ENCODE data around the gene GANAB.
"Not testable (repeated sequence)": the region's sequence is repeated elsewhere in the genome, so short reads cannot be mapped to it uniquely, and the experiment has no call there.

GANAB gene

DNA sequence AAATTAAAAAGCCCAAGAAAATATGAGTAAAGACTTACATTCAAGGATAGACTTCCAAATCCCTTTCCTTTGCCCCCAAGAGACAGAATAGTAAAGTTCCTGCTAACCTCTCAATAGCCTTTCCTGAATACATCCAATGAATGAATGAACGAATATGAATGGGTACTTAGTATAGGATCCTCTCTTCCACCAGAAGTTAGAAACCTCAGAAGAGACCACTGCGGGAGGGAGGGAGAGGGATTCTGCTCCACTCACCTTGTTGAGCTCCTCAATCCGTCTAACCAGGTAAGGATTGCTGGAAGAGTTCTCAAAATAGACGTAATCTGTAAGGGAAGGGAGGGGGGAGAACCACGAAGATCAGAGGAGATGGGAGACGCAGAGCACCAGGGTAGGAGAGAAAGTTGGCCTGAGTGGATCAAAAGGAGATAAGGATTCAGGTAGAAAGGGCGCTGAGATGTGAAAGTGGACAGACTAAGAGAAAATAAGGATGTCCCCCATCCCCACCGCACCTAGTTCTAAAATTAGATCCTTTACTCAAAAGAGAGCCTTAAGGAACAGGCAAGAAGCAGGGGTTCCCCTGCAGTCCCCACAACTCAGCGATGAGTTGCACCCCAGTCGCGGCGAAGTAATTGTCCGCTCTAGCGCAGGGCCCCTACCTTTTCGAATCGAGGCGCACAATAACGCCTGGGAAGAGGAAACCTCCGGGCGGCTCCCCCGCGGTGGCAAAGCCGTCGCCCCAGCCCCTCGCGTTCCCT lies 45.9 kb downstream of the GANAB start:
- no peak for DNase-seq

DNA sequence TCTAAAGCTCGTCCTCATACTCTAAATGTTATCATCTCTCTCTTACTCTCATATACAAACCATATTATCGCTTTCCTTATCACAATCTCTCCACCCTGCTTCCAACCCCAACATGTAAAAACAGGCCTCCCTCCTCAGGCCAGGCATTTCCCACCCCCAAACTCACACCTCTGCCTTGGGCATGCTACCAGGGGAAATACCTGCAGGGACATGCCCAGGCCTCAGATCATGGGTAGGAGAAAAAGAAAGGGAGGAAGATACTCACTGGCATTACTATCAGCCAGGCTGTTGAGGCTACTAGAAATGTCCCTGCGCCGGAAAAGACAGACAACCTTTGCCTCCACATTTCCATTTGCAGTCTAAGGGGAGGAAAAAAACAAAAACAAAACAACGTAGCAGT lies 46.5 kb downstream of the GANAB start:
- DNase-seq: no peak

DNA sequence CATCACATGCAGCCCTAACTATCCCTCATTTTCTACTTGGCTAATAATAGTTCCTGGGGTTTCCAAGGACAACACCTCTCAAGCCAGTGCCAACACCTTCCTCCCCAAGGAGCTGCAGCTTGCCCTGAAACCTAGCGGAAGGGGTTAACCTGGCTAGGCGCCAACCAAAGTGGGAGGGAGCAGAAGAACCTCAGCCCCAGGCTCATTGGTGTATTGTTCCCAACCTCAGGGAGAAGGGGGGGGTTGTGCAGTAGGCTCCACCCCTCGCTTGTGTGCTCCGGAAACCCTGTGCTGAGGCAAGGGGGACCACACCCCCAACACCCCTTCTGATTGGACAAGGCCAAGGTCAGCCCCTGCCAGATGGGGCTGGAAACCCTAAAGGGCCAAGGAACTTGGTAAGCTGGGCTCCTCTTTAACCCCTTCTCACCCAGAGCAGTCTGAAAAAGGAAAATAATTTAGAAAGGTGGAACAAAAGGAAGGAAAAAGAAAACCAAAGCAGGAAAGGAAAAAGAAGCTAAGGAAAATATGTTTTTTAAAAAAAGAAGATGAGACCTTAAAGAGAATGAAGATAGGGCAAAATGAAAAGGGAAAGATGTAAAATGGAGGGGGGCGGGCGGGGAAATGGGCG lies 47.2 kb downstream of the GANAB start:
- peak; percentile 91 for DNase-seq

- no peak for DNase-seq
Measured at GRCh38 chr11:62595124-62595523, 51.3 kb downstream of the GANAB start.

DNA sequence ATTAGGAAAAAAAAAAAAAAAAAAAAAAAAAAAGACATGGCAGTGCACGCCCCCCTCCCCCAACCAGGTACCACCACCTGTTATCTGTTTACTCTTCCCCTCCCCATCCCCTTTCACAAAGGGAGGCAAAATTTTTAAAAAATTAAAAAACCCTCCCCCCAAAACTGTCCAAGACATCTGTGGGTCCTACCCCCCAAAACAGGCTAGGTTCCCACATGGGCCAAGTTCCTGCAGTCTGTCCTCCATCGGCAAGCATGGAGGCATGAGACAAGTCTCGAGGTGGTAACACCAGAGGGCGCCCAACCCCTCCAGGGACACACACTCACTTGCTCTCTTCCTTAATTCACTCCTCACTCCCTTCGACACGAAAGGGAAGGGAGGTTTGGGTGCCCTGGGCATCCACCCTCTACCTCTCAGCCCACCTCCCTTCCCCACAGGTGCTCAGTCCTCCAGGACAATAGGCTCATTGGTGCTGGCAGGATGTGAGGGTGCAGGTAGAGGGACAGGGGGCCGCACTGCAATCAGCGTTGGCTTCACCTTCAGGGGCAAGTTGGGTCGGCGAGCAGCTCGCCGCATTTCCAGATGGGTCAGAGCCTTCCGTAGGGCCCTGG lies 52.9 kb downstream of the GANAB start:
- DNase-seq: peak; percentile 50

DNA sequence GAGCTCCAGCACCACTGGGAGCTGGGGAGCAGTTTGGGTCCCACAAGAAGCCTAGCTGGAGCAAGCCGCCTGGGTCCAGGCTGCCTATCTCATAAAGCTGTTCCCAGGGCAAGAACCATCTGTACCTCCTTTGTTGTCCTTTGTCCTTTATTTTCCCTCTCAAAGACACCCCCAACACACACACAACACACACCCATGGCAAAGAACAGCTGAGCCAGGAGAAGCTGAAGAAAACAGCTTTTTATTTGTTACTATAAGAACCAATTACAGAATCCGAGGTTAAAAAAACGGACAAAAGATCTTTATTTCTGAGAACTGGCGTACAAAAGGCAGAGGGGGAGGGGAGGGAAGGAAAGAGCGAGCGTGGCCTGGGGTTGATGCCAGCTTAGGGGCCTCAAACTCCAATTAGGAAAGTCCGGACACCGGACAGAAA lies 53.4 kb downstream of the GANAB start:
- DNase-seq: no peak

GRCh38 chr11:62592146-62592815 lies 54.1 kb downstream of the GANAB start:
- no peak for DNase-seq

GRCh38 chr11:62591448-62592145 lies 54.8 kb downstream of the GANAB start, which contains the start of gene TUT1:
TSS of gene TUT1 (minus strand) at chr11:62591523. CDS start at chr11:62591485, 38 bp downstream.
- peak; percentile 100 for DNase-seq

GRCh38 chr11:62588966-62589637 lies 57.3 kb downstream of the GANAB start:
- DNase-seq: no peak

DNA sequence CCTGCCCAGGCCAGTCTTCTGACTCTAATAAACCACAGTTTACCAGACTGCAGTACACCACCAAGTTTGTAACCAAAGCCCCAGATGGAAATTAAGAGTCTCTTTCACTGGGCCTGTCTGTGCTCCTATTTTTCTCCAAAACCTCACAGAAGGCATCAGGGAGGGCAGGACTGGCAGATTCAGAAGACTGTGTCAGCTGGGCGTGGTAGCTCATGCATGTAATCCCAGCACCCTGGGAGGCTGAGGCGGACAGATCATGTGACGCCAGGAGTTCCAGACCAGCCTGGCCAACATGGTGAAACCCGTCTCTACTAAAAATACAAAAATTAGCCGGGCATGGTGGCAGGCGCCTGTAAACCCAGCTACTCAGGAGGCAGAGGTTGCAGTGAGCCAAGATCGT lies 61.1 kb downstream of the GANAB start:
- not testable (repeated sequence) for DNase-seq

DNA sequence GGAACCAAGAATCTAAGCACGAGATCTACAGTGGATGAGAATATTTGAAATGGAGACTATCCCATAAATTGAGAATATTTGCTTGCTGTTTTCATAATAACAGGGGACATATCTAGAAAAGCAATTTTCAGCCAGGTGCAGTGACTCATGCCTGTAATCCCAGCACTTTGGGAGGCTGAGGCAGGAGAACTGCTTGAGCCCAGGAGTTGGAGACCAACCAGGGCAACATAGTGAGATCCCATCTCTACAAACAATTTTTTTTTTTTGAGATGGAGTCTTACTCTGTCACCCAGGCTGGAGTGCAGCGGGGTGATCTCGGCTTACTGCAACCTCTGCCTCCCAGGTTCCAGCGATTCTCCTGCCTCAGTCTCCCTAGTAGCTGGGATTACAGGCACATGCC lies 64.7 kb downstream of the GANAB start:
- DNase-seq: not testable (repeated sequence)

DNA sequence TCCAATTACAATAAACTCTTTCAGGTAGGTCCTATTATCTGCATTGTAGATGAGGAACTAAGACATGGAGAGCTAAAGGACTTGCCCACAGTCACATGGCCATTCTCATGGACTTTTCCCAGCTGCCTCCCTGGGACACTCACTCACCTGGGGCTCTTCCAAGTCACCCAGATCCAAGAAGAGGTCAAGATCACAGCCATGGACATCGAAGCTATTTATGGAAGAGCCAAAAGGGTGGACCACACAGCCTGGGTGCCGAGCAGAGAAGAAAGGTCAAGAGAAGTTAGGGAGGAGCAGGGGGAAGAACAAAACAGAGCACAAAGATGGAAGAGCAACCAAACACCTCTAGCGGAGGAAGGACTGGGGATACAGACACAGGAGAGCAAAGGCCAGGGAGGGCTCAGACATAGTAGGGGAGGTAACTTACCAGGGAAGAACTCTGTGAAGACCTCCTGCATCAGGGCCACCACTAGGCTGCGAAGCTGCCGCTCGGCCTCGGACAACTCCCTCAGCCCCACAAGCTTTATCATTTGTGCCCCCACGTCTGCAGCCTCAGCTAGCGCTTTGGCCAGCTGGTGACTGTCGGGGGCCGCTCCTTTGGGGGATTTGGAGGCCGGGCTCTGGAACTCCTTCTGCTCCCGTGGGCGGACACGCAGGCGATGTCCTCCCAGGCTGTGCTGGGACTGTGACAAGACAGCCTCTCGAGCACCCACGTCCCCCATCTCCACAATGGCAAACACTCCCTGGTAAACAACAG lies 65.3 kb downstream of the GANAB start:
- DNase-seq: no peak

DNA sequence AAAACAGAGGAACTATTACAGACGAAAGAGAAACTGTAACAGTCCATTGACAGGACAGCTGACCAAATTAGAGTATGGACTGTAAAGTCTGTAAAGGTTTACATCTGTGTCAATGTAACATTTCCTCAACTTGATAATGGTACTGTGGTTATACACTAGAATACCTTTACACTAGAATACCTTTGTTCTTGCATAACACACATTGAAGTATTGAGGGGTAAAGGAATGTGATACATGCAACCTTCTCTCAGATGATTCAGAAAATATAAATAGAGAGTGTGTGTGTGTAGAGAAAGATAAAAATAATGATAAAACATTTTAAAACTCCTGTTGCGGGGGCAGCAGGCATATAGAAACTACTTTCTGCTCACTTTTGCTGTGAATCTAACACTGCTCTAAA lies 67.2 kb downstream of the GANAB start:
- DNase-seq: no peak

DNA sequence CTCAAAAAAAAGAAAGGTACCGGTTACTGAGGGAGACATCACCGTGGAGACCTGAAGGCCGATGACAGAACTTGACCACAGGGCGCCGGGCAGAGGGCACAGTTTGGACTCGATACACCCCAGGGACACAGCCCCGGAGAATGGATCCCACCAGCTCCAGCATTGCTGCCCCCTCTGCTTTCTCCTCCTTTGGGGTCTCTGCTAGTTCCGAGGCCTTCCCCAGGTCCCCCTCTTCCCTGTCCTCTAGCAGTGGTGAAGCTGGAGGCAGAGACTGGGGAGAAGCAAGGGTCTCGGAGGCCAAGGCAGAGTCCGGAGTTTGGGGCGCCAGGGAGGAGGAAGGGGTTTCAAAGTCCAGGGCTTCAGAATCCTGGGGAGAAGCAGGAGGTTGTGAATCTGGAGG lies 67.9 kb downstream of the GANAB start:
- no peak for DNase-seq

GRCh38 chr11:62577046-62577714 lies 69.2 kb downstream of the GANAB start:
- no peak for DNase-seq

DNA sequence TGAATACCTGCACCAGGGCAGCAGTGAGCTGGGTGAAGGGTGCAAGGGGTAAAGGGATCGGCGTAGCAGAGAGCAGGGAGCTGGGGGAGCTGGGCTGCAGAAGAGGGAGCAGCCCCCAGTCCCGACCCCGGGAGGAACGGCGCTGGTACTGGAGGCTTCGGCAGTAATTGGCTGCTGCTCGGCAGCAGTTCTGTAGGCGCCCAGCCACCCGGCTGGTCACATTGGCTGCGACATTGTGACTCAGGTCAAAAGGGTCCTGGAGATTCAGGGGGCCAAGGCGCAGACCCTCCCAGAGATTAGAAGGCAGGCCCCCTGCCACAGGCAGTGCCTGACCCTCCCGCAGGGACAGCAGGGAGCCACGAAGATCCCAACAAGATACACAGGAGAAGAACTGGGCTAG lies 70.6 kb downstream of the GANAB start:
- no peak for DNase-seq

GRCh38 chr11:62575156-62575555 lies 71.3 kb downstream of the GANAB start:
- no peak for DNase-seq
